HK-2 (cell line): ENCODE measurements around the gene TRAK2.
"Not testable (repeated sequence)": the region's sequence is repeated elsewhere in the genome, so short reads cannot be mapped to it uniquely, and the experiment has no call there.

Source experiments
- DNase-seq: peaks from one replicate; pipeline ENCODE4 v3.0.0-alpha.2; 2018; ENCODE audit not compliant: unreplicated experiment

The TRAK2 gene

GRCh38 chr2:201448701-201449100 lies 2.6 kb downstream of the TRAK2 start:
- no peak for DNase-seq

- DNase-seq: no peak
These were observed 3.2 kb downstream of the TRAK2 start for GRCh38 chr2:201448061-201448460.

- DNase-seq: no peak
These were observed 4.2 kb downstream of the TRAK2 start for GRCh38 chr2:201447086-201447485.

- DNase-seq: no peak
These were observed 6.4 kb downstream of the TRAK2 start for GRCh38 chr2:201444746-201445465.

GRCh38 chr2:201441409-201441808 lies 9.8 kb downstream of the TRAK2 start:
- no peak for DNase-seq

GRCh38 chr2:201440182-201440581 lies 11.1 kb downstream of the TRAK2 start:
- DNase-seq: no peak

- DNase-seq: not testable (repeated sequence)
These were observed 11.8 kb downstream of the TRAK2 start for GRCh38 chr2:201439336-201439922.

GRCh38 chr2:201436141-201436540 lies 15.1 kb downstream of the TRAK2 start:
- DNase-seq: no peak

GRCh38 chr2:201433394-201433995 lies 17.8 kb downstream of the TRAK2 start:
- no peak for DNase-seq

- DNase-seq: no peak
These were observed 18.5 kb downstream of the TRAK2 start for GRCh38 chr2:201432621-201433393.

GRCh38 chr2:201432038-201432620 lies 19.1 kb downstream of the TRAK2 start:
- DNase-seq: no peak

GRCh38 chr2:201430839-201431238 lies 20.4 kb downstream of the TRAK2 start:
- no peak for DNase-seq

GRCh38 chr2:201430322-201430721 lies 20.9 kb downstream of the TRAK2 start:
- DNase-seq: not testable (repeated sequence)

- not testable (repeated sequence) for DNase-seq
These were observed 21.4 kb downstream of the TRAK2 start for GRCh38 chr2:201429835-201430234.

GRCh38 chr2:201428366-201428765 lies 22.9 kb downstream of the TRAK2 start:
- not testable (repeated sequence) for DNase-seq

- DNase-seq: no peak
These were observed 25.3 kb downstream of the TRAK2 start for GRCh38 chr2:201425952-201426351.

- no peak for DNase-seq
These were observed 30.7 kb downstream of the TRAK2 start for GRCh38 chr2:201420442-201421113.

- DNase-seq: no peak
These were observed 31.3 kb downstream of the TRAK2 start for GRCh38 chr2:201419986-201420385.

- no peak for DNase-seq
These were observed 32.1 kb downstream of the TRAK2 start for GRCh38 chr2:201419057-201419635.

- no peak for DNase-seq
These were observed 36.1 kb downstream of the TRAK2 start for GRCh38 chr2:201415149-201415548.
